Body of pancreas (tissue), 4 donors: ENCODE measurements around the gene CEACAM3.

Experiments
- CTCF ChIP-seq, 7 experiments: fragments of 450-650 bp in 4 of 7; fragments of 200-600 bp in 3 of 7; sonication (generic) in 3 of 7; IDR thresholded peaks; one replicate each; pipeline ENCODE4 v1.5.1; 2016 to 2019; ENCODE audit warnings: antibody characterized with exemption in 7 of 7
- POLR2A ChIP-seq, 3 donors: fragments of 450-650 bp; IDR thresholded peaks; one replicate each; pipeline ENCODE4 v1.6.1; 2016; ENCODE audit warnings: antibody characterized with exemption in 3 of 3, mild to moderate bottlenecking in 2 of 3

- no peak for TF ChIP-seq CTCF (IDR thresholded peaks at IDR 0.05)
- TF ChIP-seq POLR2A (IDR thresholded peaks at IDR 0.05) = no peak
These were observed 48.7 kb downstream of the CEACAM3 start for GRCh38 chr19:41845051-41845590.
